Stimulated activated CD4-positive, alpha-beta T cell treated with anti-CD3 and anti-CD28 coated beads, TNF-alpha, amount 100 ng/mL, for 1 hour (primary cell): Measurements from ENCODE around the gene ZNF534.
"Not testable (repeated sequence)": the region's sequence is repeated elsewhere in the genome, so short reads cannot be mapped to it uniquely, and the experiment has no call there.

Experiments
- DNase-seq, 3 donors: peaks; one replicate each; pipeline ENCODE4 v3.0.0-alpha.2; 2020; ENCODE audit warnings: low read depth in 3 of 3, low spot score in 1 of 3

ZNF534 gene

DNA sequence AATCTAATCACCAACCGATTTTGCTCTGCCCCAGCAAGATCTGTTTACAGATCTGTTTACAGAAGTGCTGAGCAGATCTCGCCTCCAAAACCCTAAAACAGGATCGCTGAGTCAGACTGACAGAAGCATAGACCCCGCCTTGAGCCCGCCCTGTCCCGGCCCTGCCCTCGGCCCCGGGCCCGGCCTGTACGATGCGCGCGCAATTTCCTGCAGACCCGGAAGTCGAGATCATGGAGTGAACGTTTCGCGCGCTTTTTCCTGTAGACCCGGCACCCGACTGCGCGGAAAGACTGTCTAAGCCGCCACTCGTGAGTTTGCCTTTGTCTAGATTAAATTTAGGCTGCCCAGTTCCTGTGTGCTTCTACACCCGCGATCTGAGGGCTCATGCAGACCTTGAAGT is at the start of gene ZNF534:
ZNF534 (plus strand) TSS at position 212 of the 400 bp plus-strand sequence. CDS start 2,327 bp downstream, outside the sequence.
- DNase-seq: no peak

DNA sequence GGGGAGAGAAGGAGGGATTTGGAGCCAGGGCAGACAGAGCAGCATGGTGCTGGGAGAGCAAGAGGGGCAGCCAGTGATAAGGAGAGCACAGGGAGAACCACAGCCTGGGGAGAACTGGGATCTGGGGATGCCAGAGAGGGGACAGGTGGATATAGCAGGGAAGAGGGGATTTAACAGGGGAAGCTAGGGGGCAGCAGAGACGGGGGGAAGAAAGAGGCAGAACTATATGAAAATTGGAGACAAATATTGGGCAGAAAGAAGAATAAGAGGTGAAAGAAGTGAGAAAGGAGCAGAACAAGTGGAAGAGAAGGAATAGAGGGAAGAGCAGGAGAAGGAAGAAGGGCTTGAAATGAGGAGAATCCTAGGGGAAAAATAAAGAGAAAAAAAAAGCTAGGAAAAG is 37.8 kb upstream of the ZNF534 start:
- no peak for DNase-seq

- peak; percentile 80 to 90 (median 85) for DNase-seq
Observed at GRCh38 chr19:52397310-52398080, 31.5 kb upstream of the ZNF534 start, which contains the start of gene ZNF528. Gene ZNF528 (plus strand): TSS chr19:52397849. CDS start chr19:52402014, 4,165 bp downstream.

GRCh38 chr19:52398081-52398441 is 30.9 kb upstream of the ZNF534 start:
- no peak for DNase-seq

DNA sequence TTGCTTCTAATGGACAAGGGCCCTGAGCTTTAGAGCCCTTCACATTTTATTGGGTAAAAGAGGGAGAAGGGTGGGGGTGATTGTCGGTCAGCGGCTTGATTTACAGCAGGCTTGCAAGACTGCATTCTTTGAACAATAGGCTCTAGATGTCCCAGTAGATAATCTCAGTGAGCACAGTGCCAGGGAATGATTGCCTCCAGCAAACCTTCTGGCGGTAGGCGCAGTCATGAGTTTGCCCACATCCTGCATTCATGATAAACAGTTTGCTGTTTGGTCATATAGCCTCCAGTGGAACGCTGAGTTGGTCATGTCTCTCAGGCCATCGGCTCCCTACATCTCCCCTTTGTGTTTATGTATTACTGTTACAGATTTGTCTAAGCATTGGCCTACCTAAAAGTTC is 18.7 kb upstream of the ZNF534 start:
- no peak for DNase-seq

DNA sequence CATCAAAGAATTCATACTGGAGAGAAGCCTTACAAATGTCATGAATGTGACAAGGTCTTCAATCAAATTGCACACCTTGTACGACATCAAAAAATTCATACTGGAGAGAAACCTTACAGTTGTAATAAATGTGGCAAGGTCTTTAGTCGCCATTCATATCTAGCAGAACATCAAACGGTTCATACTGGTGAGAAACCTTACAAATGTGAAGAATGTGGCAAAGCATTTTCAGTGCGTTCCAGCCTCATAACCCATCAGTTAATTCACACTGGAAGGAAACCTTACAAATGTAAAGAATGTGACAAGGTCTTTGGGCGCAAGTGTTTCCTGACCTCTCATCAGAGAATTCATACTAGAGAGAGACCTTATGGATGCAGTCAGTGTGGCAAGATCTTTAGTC is 13.2 kb upstream of the ZNF534 start:
- no peak for DNase-seq

DNA sequence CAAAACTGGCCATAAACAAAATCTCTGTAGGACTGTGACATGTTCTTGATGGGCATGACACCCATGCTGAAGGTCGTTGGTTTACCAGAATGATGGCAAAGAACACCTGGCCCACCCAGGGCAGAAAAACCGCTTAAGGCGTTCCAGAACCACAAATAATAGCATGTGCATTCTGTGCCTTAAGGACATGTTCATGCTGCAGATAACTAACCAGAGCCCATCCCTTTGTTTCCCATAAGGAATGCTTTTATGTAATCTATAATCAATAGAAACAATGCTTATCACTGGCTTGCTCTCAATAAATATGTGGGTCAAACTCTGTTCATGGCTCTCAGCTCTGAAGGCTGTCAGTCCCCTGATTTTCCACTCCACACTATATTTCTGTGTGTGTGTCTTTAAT is 13.2 kb downstream of the ZNF534 start:
- no peak for DNase-seq

GRCh38 chr19:52444506-52444905 is 15.6 kb downstream of the ZNF534 start:
- no peak for DNase-seq

- DNase-seq: no peak
Observed at GRCh38 chr19:52451241-52451640, 22.3 kb downstream of the ZNF534 start.

DNA sequence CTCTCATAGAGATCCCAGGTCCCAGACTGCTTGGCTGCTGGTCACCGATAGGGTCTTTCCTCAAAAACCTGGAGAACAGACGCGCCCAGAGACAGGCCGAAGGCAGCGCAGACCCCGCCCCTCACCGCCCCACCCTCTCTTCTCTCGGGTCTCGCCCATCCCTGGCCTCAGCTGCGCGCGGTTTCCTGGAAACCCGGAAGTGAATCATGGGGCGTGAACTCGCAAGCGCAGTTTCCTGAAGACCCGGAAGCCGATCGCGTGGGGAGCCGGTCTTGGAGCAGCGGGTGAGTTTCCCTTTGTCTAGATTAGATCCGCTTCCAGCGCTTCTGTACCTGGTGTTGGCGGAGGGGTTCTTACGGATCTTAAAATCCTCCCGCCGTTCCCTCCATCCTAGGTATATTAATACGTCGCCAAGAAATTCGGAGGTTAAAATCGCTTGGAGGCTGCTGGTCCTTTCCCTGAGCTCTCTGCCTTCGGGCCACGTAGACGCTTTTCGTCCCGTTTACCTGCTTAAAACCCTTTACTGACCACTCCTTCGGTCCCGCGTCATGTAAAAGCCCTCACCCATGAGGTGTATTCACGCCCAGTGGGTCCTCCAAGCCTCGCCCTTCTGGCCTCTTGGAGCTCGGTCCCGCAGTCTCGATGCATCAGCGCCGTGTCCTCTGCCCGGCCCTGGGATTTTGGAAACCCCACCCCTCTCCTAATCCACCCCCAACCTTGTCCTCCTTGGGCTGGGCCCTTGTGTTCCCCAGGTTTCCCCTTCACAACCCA is 24.6 kb downstream of the ZNF534 start, which contains the start of gene ZNF578:
ZNF578 (plus strand) TSS at position 230 of the 771 bp plus-strand sequence. CDS start 48,293 bp downstream, outside the sequence.
- peak; percentile 12 to 42 (median 18) for DNase-seq

GRCh38 chr19:52464798-52465470 is 36.0 kb downstream of the ZNF534 start:
- DNase-seq: no peak

DNA sequence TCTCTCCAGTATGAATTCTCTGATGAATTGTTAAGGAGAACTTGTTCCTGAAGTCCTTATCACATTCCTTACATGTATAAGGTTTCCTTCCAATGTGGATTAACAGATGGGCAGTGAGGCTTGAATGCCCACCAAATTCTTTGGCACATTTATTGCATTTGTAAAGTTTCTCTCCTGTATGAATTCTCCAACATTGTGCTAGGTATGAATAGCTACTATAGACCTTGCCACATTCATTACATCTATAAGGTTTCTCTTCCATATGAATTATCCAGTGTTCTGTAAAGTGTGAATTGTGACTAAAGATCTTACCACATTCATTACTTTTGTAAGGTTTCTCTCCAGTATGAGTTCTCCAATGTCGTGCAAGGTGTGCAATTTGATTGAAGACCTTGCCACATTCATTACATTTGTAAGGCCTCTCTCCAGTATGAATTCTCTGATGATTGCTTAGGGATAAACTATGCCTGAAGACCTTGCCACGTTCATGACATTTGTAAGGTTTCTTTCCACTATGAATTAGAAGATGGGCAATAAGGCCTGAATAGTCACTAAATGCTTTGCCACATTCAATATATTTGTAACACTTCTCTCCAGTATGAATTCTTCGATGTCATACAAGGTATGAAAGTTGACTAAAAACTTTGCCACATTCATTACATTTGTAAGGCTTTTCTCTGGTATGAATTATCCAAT is 44.9 kb downstream of the ZNF534 start:
- no peak for DNase-seq

GRCh38 chr19:52474351-52475127 is 45.6 kb downstream of the ZNF534 start:
- DNase-seq: no peak

DNA sequence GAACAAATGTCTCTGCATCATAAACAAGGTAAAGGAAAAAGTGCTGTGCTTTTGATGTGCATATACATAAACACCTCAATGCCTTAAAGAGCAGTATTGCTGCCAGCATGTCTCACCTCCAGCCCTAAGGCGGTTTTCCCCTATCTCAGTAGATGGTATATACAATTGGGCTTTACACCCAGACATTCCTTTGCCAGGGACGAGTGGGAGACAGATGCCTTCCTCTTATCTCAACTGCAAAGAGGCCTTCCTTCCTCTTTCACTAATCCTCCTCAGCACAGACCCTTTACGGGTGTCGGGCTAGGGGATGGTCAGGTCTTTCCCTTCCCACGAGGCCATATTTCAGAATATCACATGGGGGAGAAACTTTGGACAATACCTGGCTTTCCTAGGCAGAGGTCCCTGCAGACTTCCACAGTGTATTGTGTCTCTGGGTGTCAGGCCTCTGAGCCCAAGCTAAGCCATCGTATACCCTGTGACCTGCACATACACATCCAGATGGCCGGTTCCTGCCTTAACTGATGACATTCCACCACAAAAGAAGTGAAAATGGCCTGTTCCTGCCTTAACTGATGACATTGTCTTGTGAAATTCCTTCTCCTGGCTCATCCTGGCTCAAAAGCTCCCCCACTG is 55.3 kb downstream of the ZNF534 start:
- not testable (repeated sequence) for DNase-seq

DNA sequence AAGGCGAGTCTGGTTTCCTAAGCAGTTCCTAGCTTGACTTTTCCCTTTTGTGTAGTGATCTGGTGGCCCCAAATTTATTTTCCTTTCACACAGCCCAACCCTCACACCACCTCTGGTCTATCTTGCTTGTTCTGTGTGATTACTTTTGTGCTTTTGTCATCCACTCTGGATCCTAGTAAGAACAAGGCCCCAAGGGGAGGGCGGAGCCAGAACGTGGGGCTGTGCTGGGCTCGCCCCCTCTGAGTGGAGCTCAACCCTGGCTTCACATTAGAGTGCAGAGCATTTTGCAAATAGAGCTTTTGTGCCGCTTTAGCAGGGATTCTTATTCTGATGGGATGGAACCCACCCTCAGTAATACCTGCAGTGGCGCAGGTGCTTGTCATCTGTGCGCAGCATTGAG is 56.1 kb downstream of the ZNF534 start:
- DNase-seq: not testable (repeated sequence)

DNA sequence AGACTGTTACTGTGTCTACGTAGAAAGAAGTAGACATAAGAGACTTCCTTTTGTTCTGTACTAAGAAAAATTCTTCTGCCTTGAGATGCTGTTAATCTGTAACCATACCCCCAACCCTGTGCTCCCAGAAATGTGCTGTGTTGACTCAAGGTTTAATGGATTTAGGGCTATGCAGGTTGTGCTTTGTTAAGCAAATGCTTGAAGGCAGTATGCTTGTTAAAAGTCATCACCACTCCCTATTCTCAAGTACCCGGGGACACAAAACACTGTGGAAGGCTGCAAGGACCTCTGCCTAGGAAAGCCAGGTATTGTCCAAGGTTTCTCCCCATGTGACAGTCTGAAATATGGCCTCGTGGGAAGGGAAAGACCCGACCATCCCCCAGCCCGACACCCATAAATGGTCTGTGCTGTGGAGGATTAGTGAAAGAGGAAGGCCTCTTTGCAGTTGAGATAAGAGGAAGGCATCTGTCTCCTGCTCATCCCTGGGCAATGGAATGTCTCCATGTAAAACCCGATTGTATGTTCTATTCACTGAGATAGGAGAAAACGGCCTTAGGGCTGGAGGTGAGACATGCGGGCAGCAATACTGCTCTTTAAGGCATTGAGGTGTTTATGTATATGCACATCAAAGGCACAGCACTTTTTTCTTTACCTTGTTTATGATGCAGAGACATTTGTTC is 56.8 kb downstream of the ZNF534 start:
- not testable (repeated sequence) for DNase-seq

DNA sequence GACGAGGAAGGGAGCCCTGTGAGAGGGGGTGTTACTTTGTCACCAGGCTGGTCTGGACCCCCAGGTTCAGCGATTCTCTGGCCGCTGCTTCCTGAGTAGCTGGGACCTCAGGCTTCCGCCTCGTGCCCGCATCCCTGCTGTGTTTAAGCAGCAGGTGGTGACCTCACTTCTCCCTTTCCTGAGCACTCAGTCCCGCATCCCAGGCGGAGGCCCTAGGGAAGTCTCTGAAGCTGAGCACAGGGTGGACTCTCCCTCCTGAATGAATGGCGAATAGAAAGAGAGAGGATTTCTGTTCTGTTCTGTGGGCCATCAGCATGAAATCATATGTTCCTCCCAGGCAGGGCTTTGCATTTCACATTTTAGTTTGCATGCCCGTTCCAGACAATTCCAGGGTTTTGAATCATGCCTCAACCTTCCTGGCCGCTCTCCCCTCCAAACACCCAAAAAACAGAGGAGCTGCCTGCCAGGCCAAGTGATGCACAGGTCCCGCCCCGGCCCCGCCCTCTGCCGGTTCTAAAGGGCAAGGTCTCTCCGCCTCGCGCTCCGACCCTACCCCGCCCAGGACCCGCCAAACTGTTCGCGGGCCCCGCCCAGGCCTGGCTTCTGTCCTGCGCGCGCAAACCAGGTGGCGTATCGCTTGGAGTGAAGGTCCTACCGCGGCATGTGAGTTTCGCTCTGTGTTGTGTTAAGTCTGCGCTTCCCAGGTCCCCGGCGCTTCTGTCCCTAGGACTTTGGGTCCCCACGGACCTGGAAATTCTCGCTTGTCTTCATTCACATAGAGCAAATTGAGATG is 63.4 kb downstream of the ZNF534 start:
- no peak for DNase-seq

DNA sequence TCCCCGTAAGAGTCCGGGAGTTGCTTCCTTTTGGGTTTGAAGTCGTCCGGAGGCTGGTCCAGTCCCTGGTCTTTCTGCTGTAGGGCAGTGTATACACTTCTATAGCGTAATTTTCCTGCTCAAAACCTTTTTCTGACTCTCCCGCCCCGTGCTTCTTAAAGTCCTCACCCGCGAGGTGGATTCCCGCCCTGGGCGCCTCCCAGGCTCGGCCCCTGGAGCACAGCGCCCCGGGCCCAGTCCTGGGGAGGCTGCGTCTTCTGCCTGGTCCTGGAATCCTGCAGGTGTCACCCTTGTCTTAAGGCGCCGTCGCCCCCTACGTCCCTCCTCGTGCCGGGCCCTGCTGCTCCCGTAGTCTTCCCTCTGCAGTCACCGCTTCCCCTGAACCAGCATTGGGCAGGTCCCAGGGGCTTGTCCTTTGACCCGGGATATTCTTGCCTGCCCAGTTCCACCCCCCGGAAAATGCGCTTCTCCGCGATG is 64.1 kb downstream of the ZNF534 start:
- no peak for DNase-seq
